GM12874 (cell line): ENCODE measurements around the gene YWHAB.

Experiments
- TF ChIP-seq, protein P1 (sequence below): IDR thresholded peaks from 2 replicates; pipeline ENCODE4 v1.5.1; 2011; ENCODE audit warnings: low read depth, mild to moderate bottlenecking, control low read depth, low read length, moderate library complexity; ENCODE audit not compliant: insufficient read depth

YWHAB gene

GRCh38 chr20:44884907-44885391 is 556 bp upstream of the YWHAB start:
- TF ChIP-seq, protein P1, sequence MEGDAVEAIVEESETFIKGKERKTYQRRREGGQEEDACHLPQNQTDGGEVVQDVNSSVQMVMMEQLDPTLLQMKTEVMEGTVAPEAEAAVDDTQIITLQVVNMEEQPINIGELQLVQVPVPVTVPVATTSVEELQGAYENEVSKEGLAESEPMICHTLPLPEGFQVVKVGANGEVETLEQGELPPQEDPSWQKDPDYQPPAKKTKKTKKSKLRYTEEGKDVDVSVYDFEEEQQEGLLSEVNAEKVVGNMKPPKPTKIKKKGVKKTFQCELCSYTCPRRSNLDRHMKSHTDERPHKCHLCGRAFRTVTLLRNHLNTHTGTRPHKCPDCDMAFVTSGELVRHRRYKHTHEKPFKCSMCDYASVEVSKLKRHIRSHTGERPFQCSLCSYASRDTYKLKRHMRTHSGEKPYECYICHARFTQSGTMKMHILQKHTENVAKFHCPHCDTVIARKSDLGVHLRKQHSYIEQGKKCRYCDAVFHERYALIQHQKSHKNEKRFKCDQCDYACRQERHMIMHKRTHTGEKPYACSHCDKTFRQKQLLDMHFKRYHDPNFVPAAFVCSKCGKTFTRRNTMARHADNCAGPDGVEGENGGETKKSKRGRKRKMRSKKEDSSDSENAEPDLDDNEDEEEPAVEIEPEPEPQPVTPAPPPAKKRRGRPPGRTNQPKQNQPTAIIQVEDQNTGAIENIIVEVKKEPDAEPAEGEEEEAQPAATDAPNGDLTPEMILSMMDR, result no peak

DNA sequence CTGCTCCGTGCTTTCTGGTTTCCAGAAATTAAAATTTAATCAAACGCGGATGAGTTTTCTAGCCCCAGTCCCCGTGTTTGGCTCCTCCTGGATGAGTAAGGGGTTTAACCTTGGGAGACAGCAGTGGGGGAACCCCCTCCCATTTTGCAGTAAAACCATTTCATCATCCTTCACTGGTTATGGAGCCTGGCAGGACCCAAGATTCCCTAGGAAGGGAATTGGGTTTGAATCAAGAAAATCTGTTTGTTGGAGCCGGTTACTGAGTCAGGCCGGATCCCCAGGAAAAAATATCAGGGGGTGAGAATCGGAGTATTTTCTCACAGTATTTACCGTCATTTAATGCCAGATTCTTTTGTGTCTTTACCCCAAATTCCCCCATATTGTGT is 754 bp downstream of the YWHAB start:
- TF ChIP-seq, protein P1, result no peak

- TF ChIP-seq, protein P1, result no peak
These were observed 1.3 kb downstream of the YWHAB start for GRCh38 chr20:44886828-44887227.

DNA sequence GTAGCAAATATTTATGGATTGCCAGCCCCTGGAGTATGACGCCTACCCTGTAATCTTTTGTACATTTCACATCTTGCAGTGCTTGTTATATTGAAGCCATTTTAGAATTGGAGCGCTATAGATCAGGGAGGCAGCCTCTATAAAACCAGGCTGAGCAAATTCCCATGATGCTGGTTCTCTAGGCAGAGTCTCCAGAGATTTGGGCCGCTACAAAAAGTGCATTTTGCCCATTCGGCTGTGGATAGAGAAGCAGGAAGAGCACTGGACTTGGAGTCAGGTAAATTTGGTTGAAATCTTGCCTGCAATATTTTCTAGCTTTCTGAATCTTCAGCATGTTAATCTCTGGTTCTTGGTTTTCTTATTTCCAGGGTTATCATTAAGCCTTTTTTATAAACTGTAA is 2.0 kb downstream of the YWHAB start:
- TF ChIP-seq, protein P1, result no peak

DNA sequence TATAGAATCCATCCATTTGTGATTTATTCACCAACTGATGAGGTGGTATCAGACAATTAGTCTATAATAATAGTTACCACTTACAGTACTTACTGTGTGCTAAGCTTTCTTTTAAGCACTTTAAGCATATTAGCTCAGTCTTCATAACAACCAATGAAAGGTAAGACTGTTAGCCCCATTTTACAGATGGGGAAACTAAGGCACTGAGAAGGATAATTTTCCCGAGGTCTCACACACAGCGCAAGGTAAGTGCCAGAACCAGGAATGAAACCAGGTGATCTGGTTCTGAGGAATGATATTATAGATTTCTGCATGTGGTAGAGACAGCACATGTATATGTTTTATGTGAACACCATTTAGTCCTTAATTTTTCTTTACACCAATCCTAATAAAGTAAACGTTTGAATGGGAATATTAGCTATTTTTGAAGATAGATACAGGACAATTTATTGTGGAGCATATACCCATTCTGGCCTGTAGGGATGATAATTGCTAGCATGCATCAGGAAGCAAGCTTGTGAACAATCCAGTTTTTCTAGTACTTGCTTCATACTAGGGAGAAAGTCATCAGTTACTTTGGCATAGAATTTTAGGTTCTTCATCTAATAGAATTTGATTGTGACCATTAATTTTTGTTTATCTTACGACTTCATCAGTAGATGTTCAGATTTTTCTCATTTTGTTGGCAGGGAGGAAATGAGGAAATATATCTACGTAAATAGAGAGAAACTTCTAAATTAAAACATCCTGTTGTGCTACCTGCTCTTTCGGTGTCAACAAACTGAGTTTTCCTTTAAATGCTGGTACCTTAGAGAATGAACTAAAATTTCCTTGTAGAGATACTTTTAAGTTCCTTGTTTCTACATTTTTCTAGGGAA is 3.0 kb downstream of the YWHAB start:
- TF ChIP-seq, protein P1, result no peak

DNA sequence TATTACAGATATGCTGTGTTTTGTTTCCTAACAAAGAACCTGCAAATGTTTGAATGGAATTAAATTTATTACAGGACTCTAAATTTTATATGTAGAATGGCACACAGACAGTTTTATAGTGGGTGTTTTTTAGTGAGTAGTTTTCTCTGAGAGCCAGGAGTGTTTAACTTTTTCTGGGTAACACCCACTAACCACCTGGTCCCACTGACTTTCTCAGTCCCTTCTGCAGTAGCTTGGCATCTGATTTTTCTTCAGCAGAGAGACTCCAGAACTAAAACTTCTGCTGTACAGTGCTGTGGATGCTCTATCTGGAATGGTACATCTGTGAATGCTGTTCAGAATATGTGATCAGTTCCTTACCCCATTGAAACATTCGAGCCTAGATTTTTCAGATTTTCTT is 6.3 kb downstream of the YWHAB start:
- TF ChIP-seq, protein P1, result no peak

GRCh38 chr20:44894959-44895358 is 9.5 kb downstream of the YWHAB start:
- TF ChIP-seq, protein P1, result no peak
